WI38 (cell line): ENCODE results near the gene PLEKHA6.

Experiments
- H3K4me3 ChIP-seq: 2 replicates; pipeline ENCODE4 v1.5.1; 2011; ENCODE audit warnings: low read depth, mild to moderate bottlenecking, control low read depth, low read length
- CTCF ChIP-seq: IDR thresholded peaks from 2 replicates; pipeline ENCODE4 v1.5.1; 2012; ENCODE audit warnings: low read depth, mild to moderate bottlenecking, control low read depth, low read length

The PLEKHA6 gene

GRCh38 chr1:204368996-204369726 lies 9.4 kb upstream of the PLEKHA6 start:
- no peak for TF ChIP-seq CTCF
- no peak overlapping the region for H3K4me3 ChIP-seq

GRCh38 chr1:204367956-204368355 lies 8.2 kb upstream of the PLEKHA6 start:
- H3K4me3 ChIP-seq = no peak overlapping the region
- no peak for TF ChIP-seq CTCF

- TF ChIP-seq CTCF = no peak
- no peak overlapping the region for H3K4me3 ChIP-seq
Observed at GRCh38 chr1:204367193-204367858, 7.6 kb upstream of the PLEKHA6 start.

- peak; percentile 23 for TF ChIP-seq CTCF
- H3K4me3 ChIP-seq = no peak overlapping the region
Observed at GRCh38 chr1:204366759-204367158, 7.0 kb upstream of the PLEKHA6 start.

GRCh38 chr1:204363335-204364114 lies 3.8 kb upstream of the PLEKHA6 start:
- H3K4me3 ChIP-seq = peak overlapping the region; percentile 49

GRCh38 chr1:204362984-204363334 lies 3.2 kb upstream of the PLEKHA6 start:
- TF ChIP-seq CTCF = no peak
- H3K4me3 ChIP-seq = peak overlapping the region; percentile 49; the same call in 1 of the 2 replicates

More at GRCh38 chr1:204363335-204364114, 3.8 kb upstream of the PLEKHA6 start:
- peak; percentile 96 for TF ChIP-seq CTCF
